Calu3 (cell line): ENCODE results near the gene SLC38A6. TPM values are rescaled to one million over a fixed set of nuclear protein-coding genes. Genes with fewer than 3 reads are reported as not detected.

Experiments
- BruUV-seq: library from RNA; stranded (reverse); fragments of 400-500 nt; replicated peaks from 2 replicates; lab custom pipeline; 2021; lab: Mats Ljungman, UMichigan
- CTCF ChIA-PET: fragments of 300-600 bp; sonication (Branson Sonifier 250); formaldehyde crosslinking; loops from one replicate; lab custom pipeline; 2022; ENCODE audit warnings: antibody characterized with exemption; lab: Charles Lee
- DNase-seq: peaks from one replicate; pipeline ENCODE4 v3.0.0; 2022
- H3K27ac Mint-ChIP-seq: one replicate; pipeline ENCODE4 v1.8.0; 2022; ENCODE audit warnings: mixed read lengths; ENCODE audit not compliant: unreplicated experiment
- H3K27me3 Mint-ChIP-seq: one replicate; pipeline ENCODE4 v1.8.0; 2022; ENCODE audit warnings: mixed read lengths; ENCODE audit not compliant: unreplicated experiment
- H3K36me3 Mint-ChIP-seq: one replicate; pipeline ENCODE4 v1.8.0; 2022; ENCODE audit warnings: mild to moderate bottlenecking, moderate library complexity, mixed read lengths; ENCODE audit not compliant: insufficient read depth, unreplicated experiment
- H3K4me1 Mint-ChIP-seq: one replicate; pipeline ENCODE4 v1.8.0; 2022; ENCODE audit warnings: mild to moderate bottlenecking, low read depth, mixed read lengths; ENCODE audit not compliant: unreplicated experiment
- H3K4me3 Mint-ChIP-seq: one replicate; pipeline ENCODE4 v1.8.0; 2022; ENCODE audit warnings: mild to moderate bottlenecking, low read depth, moderate library complexity, mixed read lengths; ENCODE audit not compliant: unreplicated experiment
- H3K9me3 Mint-ChIP-seq: one replicate; pipeline ENCODE4 v1.8.0; 2022; ENCODE audit warnings: low read depth, mixed read lengths; ENCODE audit not compliant: unreplicated experiment
- CTCF ChIP-seq: fragments of 200-600 bp; IDR thresholded peaks from one replicate; pipeline ENCODE4 v1.8.0; 2022; ENCODE audit warnings: antibody characterized with exemption; ENCODE audit not compliant: unreplicated experiment
- intact Hi-C: fragments of 100-400 bp; cut with micrococcal nuclease; formaldehyde crosslinking; loops from one replicate; pipeline ENCODE4 v1.10.0; 2022; ENCODE audit not compliant: unreplicated experiment
- total RNA-seq: library from RNA; stranded (reverse); gene quantifications from 2 replicates; pipeline ENCODE4 v1.2.3, GENCODE V29; 2022

The SLC38A6 gene
- total RNA-seq, 1 experiment from 2014 or later, result 9.9 TPM

- Mint-ChIP-seq H3K4me1 (peaks cover 6% of the 10 kb centered on the region), H3K27ac (no peak overlapping the region), H3K36me3 (no peaks in the 10 kb centered on the region), H3K4me3 (no peak overlapping the region), H3K27me3 (no peaks in the 10 kb centered on the region), H3K9me3 (no peaks in the 10 kb centered on the region)
- CTCF ChIA-PET, result no interaction called here
- BruUV-seq, result no TSS peak
- intact Hi-C loops, result loop anchor here (5.0 kb wide), 3 partner anchors 193 to 337 kb away; partner anchors contain the start of gene SIX1
- no peak for TF ChIP-seq CTCF
- no peak for DNase-seq
Observed at GRCh38 chr14:60984196-60984595, 3.2 kb downstream of the SLC38A6 start.

DNA sequence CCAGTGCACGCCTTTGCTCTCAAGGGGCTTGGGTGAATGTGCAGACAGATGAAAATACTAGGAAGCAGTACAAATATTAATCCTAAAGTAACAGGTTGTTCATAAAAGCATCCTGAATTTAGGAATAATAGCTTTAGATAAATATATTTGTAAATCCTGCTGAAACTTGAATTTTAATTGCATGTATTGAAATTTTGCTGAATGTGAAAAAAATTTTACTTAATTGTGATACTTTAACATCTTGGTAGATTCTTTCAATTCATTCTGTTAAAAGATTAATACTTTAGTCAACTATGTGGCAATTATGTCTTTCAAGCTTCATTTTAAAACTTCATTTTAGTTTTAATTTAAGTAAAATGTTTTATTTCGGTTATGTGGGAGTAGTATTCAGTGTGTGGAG lies 5.5 kb downstream of the SLC38A6 start:
- Mint-ChIP-seq H3K36me3 (no peaks in the 10 kb centered on the region), H3K4me3 (no peak overlapping the region), H3K9me3 (no peaks in the 10 kb centered on the region), H3K27me3 (no peaks in the 10 kb centered on the region), H3K27ac (no peak overlapping the region), H3K4me1 (no peaks in the 10 kb centered on the region)
- BruUV-seq, result no TSS peak
- no peak for DNase-seq
- intact Hi-C loops, result no loop called here
- CTCF ChIA-PET, result no interaction called here
- no peak for TF ChIP-seq CTCF

- H3K27me3 Mint-ChIP-seq, result no peaks in the 10 kb centered on the region
Observed at GRCh38 chr14:60989599-60989998, 8.6 kb downstream of the SLC38A6 start.

DNA sequence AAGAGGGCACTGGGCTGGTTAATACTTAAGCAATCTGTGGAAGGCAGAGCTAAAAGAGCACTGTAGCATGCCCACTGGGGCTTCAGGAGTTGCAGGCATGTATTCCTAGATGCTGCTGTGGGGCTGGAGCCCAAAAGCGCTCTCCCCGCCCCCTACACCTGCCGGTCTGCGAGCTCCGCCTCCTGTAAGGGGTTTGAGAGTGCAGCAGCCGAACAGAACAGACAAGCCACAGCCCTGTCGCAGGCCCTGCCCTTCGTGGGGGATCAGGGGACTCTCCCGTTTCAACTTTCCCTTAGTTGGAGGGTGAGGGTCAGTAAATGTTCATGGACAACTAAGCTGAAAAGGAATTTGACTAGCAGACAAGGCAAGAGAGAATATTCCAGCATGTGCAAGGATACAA lies 17.6 kb downstream of the SLC38A6 start:
- H3K36me3 Mint-ChIP-seq, result no peaks in the 10 kb centered on the region
- BruUV-seq, result no TSS peak
- no peak for DNase-seq
- H3K9me3 Mint-ChIP-seq, result no peaks in the 10 kb centered on the region
- no peak overlapping the region for H3K27ac Mint-ChIP-seq
- H3K4me3 Mint-ChIP-seq, result no peak overlapping the region
- intact Hi-C loops, result no loop called here
- CTCF ChIA-PET, result no interaction called here
- TF ChIP-seq CTCF, result no peak
- no peaks in the 10 kb centered on the region for H3K4me1 Mint-ChIP-seq
- no peaks in the 10 kb centered on the region for H3K27me3 Mint-ChIP-seq

More at GRCh38 chr14:60989599-60989998, 8.6 kb downstream of the SLC38A6 start:
- Mint-ChIP-seq H3K4me3 (no peak overlapping the region), H3K36me3 (no peaks in the 10 kb centered on the region), H3K27ac (no peak overlapping the region), H3K9me3 (no peaks in the 10 kb centered on the region), H3K4me1 (no peaks in the 10 kb centered on the region)
- no TSS peak for BruUV-seq
- TF ChIP-seq CTCF, result no peak
- intact Hi-C loops, result no loop called here
- CTCF ChIA-PET, result interaction anchor here (0.6 kb wide), 1 partner anchor 330 kb away, joined by 3 read pairs; no protein-coding TSS in a partner anchor
- DNase-seq, result no peak
